ENCODE data around the gene SP140L. TPM values are rescaled to one million over a fixed set of nuclear protein-coding genes. Genes with fewer than 3 reads are reported as not detected.
"Not testable (repeated sequence)": the region's sequence is repeated elsewhere in the genome, so short reads cannot be mapped to it uniquely, and the experiment has no call there.

The SP140L gene
- polyA plus RNA-seq, 1 experiment: 8.7 TPM

- CTCF ChIA-PET: no interaction called here
- POLR2A ChIA-PET: no interaction called here
These were observed 76.8 kb downstream of the SP140L start for GRCh38 chr2:230403746-230404145.

GRCh38 chr2:230405824-230406223, 78.8 kb downstream of the SP140L start:
- no peaks in the 10 kb centered on the region for H3K36me3 ChIP-seq (ENCODE audit: control insufficient read depth, insufficient read depth, low read length)
- no peak for TF ChIP-seq CTCF (IDR thresholded peaks at IDR 0.05; ENCODE audit: insufficient read depth, low read depth, low read length)
- no peaks in the 10 kb centered on the region for H3K27me3 ChIP-seq (ENCODE audit: control insufficient read depth, insufficient read depth, low read length)
- CTCF ChIA-PET: no interaction called here
- no peak overlapping the region for H3K4me3 ChIP-seq (ENCODE audit: low read depth, low read length)
- POLR2A ChIA-PET: no interaction called here
- no peak for DNase-seq (ENCODE audit: low read depth)

More at GRCh38 chr2:230403746-230404145, 76.8 kb downstream of the SP140L start:
- no peak for TF ChIP-seq CTCF (IDR thresholded peaks at IDR 0.05; ENCODE audit: insufficient read depth, low read depth, low read length)
- no peak for DNase-seq (ENCODE audit: low read depth)
- peaks cover 3% of the 10 kb centered on the region; the same call in 1 of the 2 replicates for H3K36me3 ChIP-seq (ENCODE audit: control insufficient read depth, insufficient read depth, low read length)
- H3K27me3 ChIP-seq (ENCODE audit: control insufficient read depth, insufficient read depth, low read length): no peaks in the 10 kb centered on the region
- H3K4me3 ChIP-seq (ENCODE audit: low read depth, low read length): no peak overlapping the region

- POLR2A ChIA-PET: no interaction called here
- peak; percentile 59 for DNase-seq (ENCODE audit: low read depth)
- H3K4me3 ChIP-seq (ENCODE audit: low read depth, low read length): no peak overlapping the region
These were observed 81.3 kb downstream of the SP140L start for GRCh38 chr2:230408244-230408842.

GRCh38 chr2:230409316-230409715, 82.3 kb downstream of the SP140L start:
- POLR2A ChIA-PET; H3K36me3 ChIP-seq (ENCODE audit: control insufficient read depth, insufficient read depth, low read length); H3K27me3 ChIP-seq (ENCODE audit: control insufficient read depth, insufficient read depth, low read length); CTCF ChIA-PET; DNase-seq (ENCODE audit: low read depth); H3K4me3 ChIP-seq (ENCODE audit: low read depth, low read length): not testable (repeated sequence)

More at GRCh38 chr2:230408244-230408842, 81.3 kb downstream of the SP140L start:
- Histone ChIP-seq H3K36me3 (ENCODE audit: control insufficient read depth, insufficient read depth, low read length) (no peaks in the 10 kb centered on the region), H3K27me3 (ENCODE audit: control insufficient read depth, insufficient read depth, low read length) (no peaks in the 10 kb centered on the region)
- CTCF ChIA-PET: no interaction called here
- TF ChIP-seq CTCF (IDR thresholded peaks at IDR 0.05; ENCODE audit: insufficient read depth, low read depth, low read length): no peak

- H3K27me3 ChIP-seq (ENCODE audit: control insufficient read depth, insufficient read depth, low read length): no peaks in the 10 kb centered on the region
- no peaks in the 10 kb centered on the region for H3K36me3 ChIP-seq (ENCODE audit: control insufficient read depth, insufficient read depth, low read length)
- TF ChIP-seq CTCF (IDR thresholded peaks at IDR 0.05; ENCODE audit: insufficient read depth, low read depth, low read length): no peak
- H3K4me3 ChIP-seq (ENCODE audit: low read depth, low read length): no peak overlapping the region
- ChIA-PET POLR2A (no interaction called here), CTCF (no interaction called here)
- DNase-seq (ENCODE audit: low read depth): no peak
These were observed 83.3 kb downstream of the SP140L start for GRCh38 chr2:230410263-230410662.
